ENCODE measurements around the gene MXD1.
A peak's percentile ranks its signal among the peaks of the same experiment; 100 is the strongest.

- no peak for TF ChIP-seq CTCF (IDR thresholded peaks at IDR 0.05)
- peak; percentile 62 to 78 (median 72) for TF ChIP-seq POLR2AphosphoS5 (IDR thresholded peaks at IDR 0.05)
- TF ChIP-seq POLR2A (IDR thresholded peaks at IDR 0.05): no peak
- no peak for TF ChIP-seq EP300 (IDR thresholded peaks at IDR 0.05)
Observed at GRCh38 chr2:69893684-69894551, 21.0 kb upstream of the MXD1 start, which contains the start of gene SNRNP27.
